ENCODE measurements around the gene SORCS2.

GRCh38 chr4:7171191-7171900 lies 21.0 kb upstream of the SORCS2 start:
- TF ChIP-seq CTCF (IDR thresholded peaks at IDR 0.05; ENCODE audit: low read length) (no peak), EZH2 (IDR thresholded peaks at IDR 0.05; ENCODE audit: borderline replicate concordance, low read length) (no peak)

Data from OCI-LY1 (cell line).